Cardiac fibroblast (primary cell): Measurements from ENCODE around the gene SPRR1A.

Experiments
- DNase-seq, 2 donors: peaks; one replicate each; pipeline versions ENCODE4 v3.0.0 to v3.0.0-alpha.2; 2010; ENCODE audit warnings: low read depth in 2 of 2
- H3K4me3 ChIP-seq, 2 donors: replicated peaks in 1 of 2; 1 replicate in 1 of 2; 2 replicates in 1 of 2; pipeline ENCODE4 v1.5.1; 2011; ENCODE audit warnings: low read depth in 2 of 2, low read length in 2 of 2, mild to moderate bottlenecking in 2 of 2, moderate library complexity in 1 of 2
- TF ChIP-seq, protein P1 (sequence below): IDR thresholded peaks from one replicate; pipeline ENCODE4 v1.5.1; 2011; ENCODE audit warnings: low read depth, mild to moderate bottlenecking, low read length, inconsistent platforms

Gene SPRR1A

DNA sequence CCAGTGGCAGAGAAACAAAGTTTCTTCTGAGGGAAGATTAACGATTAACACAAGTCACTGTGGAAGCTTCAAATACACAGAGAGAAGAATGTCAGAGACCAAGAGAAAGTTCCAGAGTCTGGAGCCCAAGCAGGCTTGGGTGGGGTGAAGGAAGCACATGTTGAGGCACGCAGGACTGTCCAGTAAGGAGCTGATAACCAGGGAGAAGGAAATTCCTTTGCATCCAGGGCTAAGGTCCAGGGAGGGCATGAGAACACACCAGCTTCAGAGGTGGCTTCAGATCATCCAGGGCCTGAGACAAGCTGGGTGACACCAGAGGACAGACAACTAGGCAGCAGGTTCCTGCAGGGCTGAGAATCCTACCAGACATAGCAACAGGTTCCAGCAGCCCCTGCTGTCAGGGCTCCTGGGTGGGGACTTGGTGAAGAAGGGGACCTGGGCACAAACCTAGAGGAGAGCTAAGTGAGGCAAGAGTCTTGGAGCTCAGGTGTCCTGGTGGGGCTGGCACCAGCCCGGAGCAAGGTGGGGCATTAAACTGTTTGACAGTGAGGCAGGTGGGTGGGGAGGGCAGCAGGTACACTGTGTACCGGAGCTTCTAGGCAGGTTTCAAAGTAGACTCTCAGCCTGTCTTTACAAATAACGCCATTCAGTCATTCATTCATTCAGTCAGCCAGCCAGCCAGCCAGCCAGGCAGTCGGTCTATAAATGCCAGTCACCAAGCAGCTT is 2.6 kb upstream of the SPRR1A start:
- no peak overlapping the region for H3K4me3 ChIP-seq
- TF ChIP-seq, protein P1, sequence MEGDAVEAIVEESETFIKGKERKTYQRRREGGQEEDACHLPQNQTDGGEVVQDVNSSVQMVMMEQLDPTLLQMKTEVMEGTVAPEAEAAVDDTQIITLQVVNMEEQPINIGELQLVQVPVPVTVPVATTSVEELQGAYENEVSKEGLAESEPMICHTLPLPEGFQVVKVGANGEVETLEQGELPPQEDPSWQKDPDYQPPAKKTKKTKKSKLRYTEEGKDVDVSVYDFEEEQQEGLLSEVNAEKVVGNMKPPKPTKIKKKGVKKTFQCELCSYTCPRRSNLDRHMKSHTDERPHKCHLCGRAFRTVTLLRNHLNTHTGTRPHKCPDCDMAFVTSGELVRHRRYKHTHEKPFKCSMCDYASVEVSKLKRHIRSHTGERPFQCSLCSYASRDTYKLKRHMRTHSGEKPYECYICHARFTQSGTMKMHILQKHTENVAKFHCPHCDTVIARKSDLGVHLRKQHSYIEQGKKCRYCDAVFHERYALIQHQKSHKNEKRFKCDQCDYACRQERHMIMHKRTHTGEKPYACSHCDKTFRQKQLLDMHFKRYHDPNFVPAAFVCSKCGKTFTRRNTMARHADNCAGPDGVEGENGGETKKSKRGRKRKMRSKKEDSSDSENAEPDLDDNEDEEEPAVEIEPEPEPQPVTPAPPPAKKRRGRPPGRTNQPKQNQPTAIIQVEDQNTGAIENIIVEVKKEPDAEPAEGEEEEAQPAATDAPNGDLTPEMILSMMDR: no peak
- no peak for DNase-seq

DNA sequence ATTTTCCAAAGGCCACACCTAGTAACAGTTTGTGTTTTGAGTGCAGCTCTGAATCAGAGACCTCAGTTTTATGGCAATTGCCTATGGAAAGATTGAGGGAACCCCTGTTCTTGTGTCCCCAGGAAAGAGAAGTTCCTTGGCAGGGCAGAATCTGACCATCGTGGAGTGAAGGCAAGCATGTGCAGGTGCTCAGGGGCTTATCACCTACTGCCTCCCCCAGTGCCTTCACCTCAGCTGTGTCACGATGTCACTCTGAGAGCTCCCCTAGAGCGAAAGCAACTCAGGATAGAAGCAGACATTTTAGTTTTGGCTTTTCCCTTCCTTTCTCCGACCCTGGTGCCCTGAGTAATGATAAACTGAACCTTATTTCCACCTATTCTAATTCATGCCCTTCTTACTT is 1.8 kb upstream of the SPRR1A start:
- H3K4me3 ChIP-seq: no peak overlapping the region
- no peak for DNase-seq
- TF ChIP-seq, protein P1: no peak

DNA sequence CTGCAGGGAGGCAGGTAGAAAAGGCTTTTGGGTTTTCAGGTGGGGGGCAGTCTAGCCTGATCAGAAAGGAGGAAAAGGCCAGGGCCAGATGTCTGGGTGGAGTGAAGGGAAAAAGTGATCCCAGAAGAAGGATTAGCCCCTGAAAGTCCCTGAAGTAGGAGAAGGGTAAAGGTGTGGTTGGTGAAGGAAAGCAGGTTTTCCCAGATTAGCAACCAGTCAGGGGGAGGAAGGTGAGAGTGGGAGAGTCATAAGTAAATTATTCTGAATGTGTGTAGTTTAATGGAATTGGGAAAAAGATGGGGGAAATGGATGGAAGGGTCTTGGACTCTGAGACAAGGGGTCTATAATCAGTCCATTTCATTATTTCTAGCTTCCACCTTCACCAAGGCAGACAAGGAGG is 647 bp upstream of the SPRR1A start:
- H3K4me3 ChIP-seq: no peak overlapping the region
- TF ChIP-seq, protein P1: no peak
- no peak for DNase-seq

DNA sequence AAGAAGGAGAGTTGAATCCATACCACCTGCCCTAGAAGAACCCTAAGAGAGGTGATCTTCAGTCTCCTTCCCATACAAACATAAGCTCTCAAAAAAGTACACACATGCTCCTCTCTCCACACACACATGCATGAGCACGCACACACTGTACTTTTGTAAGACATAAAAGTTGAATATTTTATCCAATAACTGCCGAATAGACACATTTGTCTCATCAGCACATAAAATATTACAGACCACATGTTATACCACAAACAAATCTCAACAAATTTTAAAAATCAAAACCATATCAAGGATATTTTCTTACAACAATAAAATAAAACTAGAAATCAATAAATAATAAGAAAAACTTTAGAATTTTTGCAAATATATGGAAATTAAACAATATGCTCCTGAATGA is 2.7 kb downstream of the SPRR1A start:
- TF ChIP-seq, protein P1: no peak
- no peak overlapping the region for H3K4me3 ChIP-seq
- no peak for DNase-seq

DNA sequence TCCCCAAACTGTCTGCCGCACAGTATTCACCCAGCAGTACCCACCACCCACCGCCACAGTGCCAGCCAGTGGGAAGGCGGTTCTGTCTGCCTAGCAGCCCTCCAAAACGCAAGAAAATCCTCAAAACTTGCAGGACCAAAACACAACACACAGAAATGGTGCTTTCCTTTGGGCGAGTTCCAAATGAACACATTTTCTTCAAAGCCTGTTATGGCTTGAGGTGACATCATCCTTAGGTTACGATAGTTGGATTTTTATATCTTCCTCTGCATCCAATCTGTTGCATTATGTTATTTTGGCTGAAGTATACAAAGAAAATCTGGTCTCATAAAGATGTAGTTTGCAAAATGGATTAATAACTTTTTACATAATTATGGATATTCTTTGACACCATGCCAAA is 9.3 kb downstream of the SPRR1A start:
- H3K4me3 ChIP-seq: no peak overlapping the region
- DNase-seq: no peak
- TF ChIP-seq, protein P1: no peak

DNA sequence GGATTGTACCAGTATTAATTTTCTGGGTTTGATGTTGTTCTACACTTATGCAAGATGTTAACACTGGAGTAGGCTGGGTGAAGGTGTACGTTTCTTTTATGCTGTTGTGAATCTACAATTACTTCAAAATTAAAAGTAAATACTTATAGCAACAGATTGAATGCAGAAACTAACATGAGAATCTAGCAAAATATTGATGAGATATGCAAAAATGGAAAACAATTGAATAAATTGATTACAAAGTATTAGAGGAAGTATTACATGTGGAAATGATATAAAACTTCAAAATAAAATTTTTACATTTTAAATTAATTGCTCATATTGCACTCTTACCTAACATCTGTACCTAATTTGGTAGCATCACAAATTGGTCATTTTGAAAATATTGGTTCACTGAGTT is 12.0 kb downstream of the SPRR1A start:
- no peak for DNase-seq
- TF ChIP-seq, protein P1: no peak
- no peak overlapping the region for H3K4me3 ChIP-seq
